ENCODE results near the gene GRK1. TPM values are rescaled to one million over a fixed set of nuclear protein-coding genes. Genes with fewer than 3 reads are reported as not detected.
A peak's percentile ranks its signal among the peaks of the same experiment; 100 is the strongest.

Gene GRK1
- total RNA-seq, 2 donors from 2014 or later, result 0.10 TPM; not detected in 1

- Histone ChIP-seq H3K27me3 (no peaks in the 10 kb centered on the region), H3K9me3 (no peaks in the 10 kb centered on the region), H3K4me3 (no peak overlapping the region), H3K36me3 (no peaks in the 10 kb centered on the region), H3K9ac (ENCODE audit: low read depth in 2 of 2, low read length in 2 of 2) (no peak overlapping the region), H3K27ac (peak overlapping the region; percentile 58), H3K4me1 (peaks cover 7% of the 10 kb centered on the region)
- no peak for DNase-seq
- TF ChIP-seq CTCF (IDR thresholded peaks at IDR 0.05), result no peak
- intact Hi-C loops (cut with DNase I), result no loop called here
Observed at GRCh38 chr13:113648216-113648610, 18.8 kb upstream of the GRK1 start.

- Histone ChIP-seq H3K27me3 (no peaks in the 10 kb centered on the region), H3K27ac (no peak overlapping the region), H3K9ac (ENCODE audit: low read depth in 2 of 2, low read length in 2 of 2) (no peak overlapping the region), H3K9me3 (no peaks in the 10 kb centered on the region), H3K4me3 (no peak overlapping the region), H3K36me3 (no peaks in the 10 kb centered on the region), H3K4me1 (peaks cover 7% of the 10 kb centered on the region)
- no peak for TF ChIP-seq CTCF (IDR thresholded peaks at IDR 0.05)
- DNase-seq, result no peak
- intact Hi-C loops (cut with DNase I), result no loop called here
Observed at GRCh38 chr13:113649212-113649611, 17.8 kb upstream of the GRK1 start.

GRCh38 chr13:113650275-113650674, 16.7 kb upstream of the GRK1 start:
- Histone ChIP-seq H3K9ac (ENCODE audit: low read depth in 2 of 2, low read length in 2 of 2) (no peak overlapping the region), H3K27ac (no peak overlapping the region), H3K36me3 (no peaks in the 10 kb centered on the region), H3K27me3 (no peaks in the 10 kb centered on the region), H3K4me3 (no peak overlapping the region), H3K9me3 (no peaks in the 10 kb centered on the region), H3K4me1 (peaks cover 7% of the 10 kb centered on the region)
- intact Hi-C loops (cut with DNase I), result no loop called here
- no peak for TF ChIP-seq CTCF (IDR thresholded peaks at IDR 0.05)
- DNase-seq, result no peak

GRCh38 chr13:113650731-113651148, 16.3 kb upstream of the GRK1 start:
- no peaks in the 10 kb centered on the region for H3K27me3 ChIP-seq
- H3K4me3 ChIP-seq, result no peak overlapping the region
- H3K36me3 ChIP-seq, result no peaks in the 10 kb centered on the region
- intact Hi-C loops (cut with DNase I), result no loop called here
- H3K4me1 ChIP-seq, result peaks cover 7% of the 10 kb centered on the region
- H3K9me3 ChIP-seq, result no peaks in the 10 kb centered on the region
- H3K9ac ChIP-seq (ENCODE audit: low read depth in 2 of 2, low read length in 2 of 2), result no peak overlapping the region
- no peak overlapping the region for H3K27ac ChIP-seq
- TF ChIP-seq CTCF (IDR thresholded peaks at IDR 0.05), result no peak
- DNase-seq, result no peak

GRCh38 chr13:113651511-113652403, 15.3 kb upstream of the GRK1 start:
- Histone ChIP-seq H3K4me3 (no peak overlapping the region), H3K36me3 (no peaks in the 10 kb centered on the region), H3K4me1 (peaks cover 4% of the 10 kb centered on the region), H3K9me3 (no peaks in the 10 kb centered on the region), H3K27ac (no peak overlapping the region), H3K27me3 (no peaks in the 10 kb centered on the region), H3K9ac (ENCODE audit: low read depth in 2 of 2, low read length in 2 of 2) (no peak overlapping the region)
- TF ChIP-seq CTCF (IDR thresholded peaks at IDR 0.05), result no peak
- no peak for DNase-seq
- intact Hi-C loops (cut with DNase I), result no loop called here
